Hematopoietic multipotent progenitor cell (in vitro differentiated cells): ENCODE data around the gene CCDC116. TPM values are rescaled to one million over a fixed set of nuclear protein-coding genes. Genes with fewer than 3 reads are reported as not detected.
"Not testable (repeated sequence)": the region's sequence is repeated elsewhere in the genome, so short reads cannot be mapped to it uniquely, and the experiment has no call there.

Source experiments
- DNase-seq, 3 donors: peaks; one replicate each; pipeline ENCODE4 v3.0.0-alpha.2; 2011 to 2015; ENCODE audit warnings: low read depth in 2 of 3, low spot score in 2 of 3
- small RNA-seq: library from RNA; depleted of rRNA; stranded (forward); fragments of <200 nt; gene quantifications from one replicate; pipeline ENCODE3, GENCODE V24; 2012
- total RNA-seq: library from RNA; depleted of rRNA; stranded (reverse); fragments of >200 nt; gene quantifications from one replicate; pipeline ENCODE4 v1.2.3, GENCODE V29; 2012

CCDC116 gene
- total RNA-seq, 1 donor: 0.27 TPM

- DNase-seq: no peak
Measured at GRCh38 chr22:21677606-21678443, 45.3 kb downstream of the CCDC116 start.

- not testable (repeated sequence) for DNase-seq
Measured at GRCh38 chr22:21678842-21679241, 46.3 kb downstream of the CCDC116 start.

GRCh38 chr22:21679383-21679782, 46.8 kb downstream of the CCDC116 start:
- DNase-seq: no peak

- no peak for DNase-seq
Measured at GRCh38 chr22:21680830-21681565, 48.4 kb downstream of the CCDC116 start.

- no peak for DNase-seq
Measured at GRCh38 chr22:21681566-21682370, 49.2 kb downstream of the CCDC116 start.

GRCh38 chr22:21682385-21683175, 50.0 kb downstream of the CCDC116 start:
- no peak for DNase-seq

- no peak for DNase-seq
Measured at GRCh38 chr22:21683401-21683811, 50.8 kb downstream of the CCDC116 start.

- no peak for DNase-seq
Measured at GRCh38 chr22:21684492-21685163, 52.1 kb downstream of the CCDC116 start.

GRCh38 chr22:21685164-21685513, 52.6 kb downstream of the CCDC116 start:
- no peak for DNase-seq

- no peak for DNase-seq
Measured at GRCh38 chr22:21686193-21686608, 53.6 kb downstream of the CCDC116 start.

Small RNAs within 50 kb of the gene (small RNA-seq; reads per million reads assigned to genes)
- 6.3 reads per million, percentile 89 among the genes with 10 or more reads in this experiment for gene MIR301B

Other genes starting within 250 kb of the CCDC116 start
- gene RIMBP3B, start 249.0 kb upstream of the CCDC116 start, total RNA-seq: 1.6 TPM
- 13.7 TPM for gene HIC2, start 215.4 kb upstream of the CCDC116 start, total RNA-seq
- 1.6 TPM for gene TMEM191C, start 165.4 kb upstream of the CCDC116 start, total RNA-seq
- 5.9 TPM for gene RIMBP3C, start 81.3 kb upstream of the CCDC116 start, total RNA-seq
- gene UBE2L3, start 65.0 kb upstream of the CCDC116 start, total RNA-seq: 20.7 TPM
- gene YDJC, start 2.7 kb upstream of the CCDC116 start, total RNA-seq: 53.3 TPM
- 41.7 TPM for gene SDF2L1, start 9.5 kb downstream of the CCDC116 start, total RNA-seq
- 39.6 TPM for gene PPIL2, start 33.3 kb downstream of the CCDC116 start, total RNA-seq
- 11.8 TPM for gene YPEL1, start 103.0 kb downstream of the CCDC116 start, total RNA-seq
- gene MAPK1, start 234.9 kb downstream of the CCDC116 start, total RNA-seq: 38.8 TPM